Measurements from ENCODE around the gene CDK6. TPM values are rescaled to one million over a fixed set of nuclear protein-coding genes. Genes with fewer than 3 reads are reported as not detected.

CDK6 gene
- total RNA-seq, 1 donor, result 45.6 TPM

DNA sequence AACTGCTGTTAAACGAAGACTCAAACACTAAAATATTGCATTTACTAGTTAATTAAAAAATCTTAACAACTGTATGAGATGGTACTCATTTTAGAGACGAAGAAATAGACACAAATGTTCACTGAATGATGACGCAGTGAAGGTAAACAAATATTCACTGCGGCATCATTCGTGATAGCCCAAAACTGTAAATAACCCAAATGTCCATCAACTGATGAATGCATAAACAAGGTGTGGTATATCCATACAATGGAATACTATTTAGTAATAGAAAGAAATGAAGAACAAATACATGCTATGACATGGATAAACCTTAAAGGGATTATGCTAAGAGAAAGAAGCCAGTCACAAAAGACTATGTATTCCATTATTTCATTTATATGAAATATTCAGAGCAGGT, 51.4 kb downstream of the CDK6 start:
- no peak overlapping the region for H3K27ac ChIP-seq (ENCODE audit: low read depth, low read length)

DNA sequence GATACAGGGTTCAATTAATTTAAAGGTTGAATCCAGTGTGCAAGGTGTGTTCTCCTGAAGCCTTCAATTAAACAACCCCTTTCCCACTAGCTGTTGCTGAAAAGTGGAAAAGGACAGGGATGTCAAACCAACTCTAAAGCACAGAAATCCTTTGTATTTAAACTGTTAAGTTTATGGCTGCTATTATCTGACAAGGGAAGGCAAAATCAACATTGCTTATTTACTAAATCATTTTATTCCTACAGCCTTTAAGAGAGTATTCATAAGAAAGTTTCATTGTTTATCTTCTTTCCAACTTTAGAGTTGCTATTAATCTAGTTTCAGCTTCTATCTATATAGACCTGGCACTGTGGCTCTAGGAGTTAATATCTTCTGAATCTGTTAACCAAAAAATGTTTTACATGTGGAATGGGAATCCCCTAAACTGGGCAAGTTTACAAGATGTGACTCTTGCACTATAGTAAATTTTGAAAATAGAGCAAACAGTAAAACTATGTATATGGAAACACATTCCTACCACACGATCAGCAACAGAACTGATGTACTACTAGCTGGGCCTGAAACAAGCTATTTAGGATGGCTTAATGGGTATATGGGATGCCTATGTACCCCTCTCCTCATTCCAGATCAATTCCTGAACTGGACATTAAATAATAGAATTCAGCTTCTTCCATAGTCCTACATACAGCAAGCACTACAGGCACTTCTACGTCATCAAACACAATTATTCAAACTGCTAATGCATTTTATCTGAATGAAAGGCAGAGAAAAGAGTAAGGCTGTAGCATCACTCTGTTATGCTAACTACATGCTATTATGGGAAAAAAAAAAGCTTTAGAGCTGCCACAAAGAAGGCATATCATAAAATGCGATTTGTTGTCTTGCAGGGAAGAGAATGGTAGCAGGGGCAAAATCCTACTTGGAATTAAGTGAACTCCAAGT, 52.8 kb downstream of the CDK6 start:
- H4K20me1 ChIP-seq (ENCODE audit: insufficient read depth, low read length), result peaks cover 16% of the 10 kb centered on the region

More for the DNA sequence above, 51.4 kb downstream of the CDK6 start:
- H3K4me2 ChIP-seq (ENCODE audit: insufficient read depth, low read length), result no peak overlapping the region
- no peak for DNase-seq (ENCODE audit: insufficient read length, low spot score, missing footprints)
- no peak overlapping the region for H2AFZ ChIP-seq (ENCODE audit: low read length)
- no peak for TF ChIP-seq CTCF (IDR thresholded peaks at IDR 0.05; ENCODE audit: extremely low read depth, low read depth, low read length)
- no peak overlapping the region for H3K4me3 ChIP-seq (ENCODE audit: insufficient read depth, low read length)
- no peaks in the 10 kb centered on the region for H3K9me3 ChIP-seq (ENCODE audit: low read depth, low read length)
- H3K36me3 ChIP-seq (ENCODE audit: insufficient read depth, low read length), result no peaks in the 10 kb centered on the region
- H3K27me3 ChIP-seq (ENCODE audit: insufficient read depth, low read length), result no peaks in the 10 kb centered on the region
- peaks cover 16% of the 10 kb centered on the region for H4K20me1 ChIP-seq (ENCODE audit: insufficient read depth, low read length)
- peaks cover 27% of the 10 kb centered on the region for H3K4me1 ChIP-seq (ENCODE audit: insufficient read depth, low read length)
- H3K79me2 ChIP-seq (ENCODE audit: insufficient read depth, low read length), result peaks cover 92% of the 10 kb centered on the region

GRCh38 chr7:92782855-92783254, 53.5 kb downstream of the CDK6 start:
- DNase-seq (ENCODE audit: insufficient read length, low spot score, missing footprints), result no peak
- TF ChIP-seq CTCF (IDR thresholded peaks at IDR 0.05; ENCODE audit: extremely low read depth, low read depth, low read length), result no peak
- Histone ChIP-seq H3K27me3 (ENCODE audit: insufficient read depth, low read length) (no peaks in the 10 kb centered on the region), H3K4me3 (ENCODE audit: insufficient read depth, low read length) (no peak overlapping the region), H4K20me1 (ENCODE audit: insufficient read depth, low read length) (peaks cover 16% of the 10 kb centered on the region), H3K4me1 (ENCODE audit: insufficient read depth, low read length) (peaks cover 34% of the 10 kb centered on the region), H3K4me2 (ENCODE audit: insufficient read depth, low read length) (no peak overlapping the region), H3K27ac (ENCODE audit: low read depth, low read length) (no peak overlapping the region), H3K79me2 (ENCODE audit: insufficient read depth, low read length) (peaks cover 89% of the 10 kb centered on the region), H3K36me3 (ENCODE audit: insufficient read depth, low read length) (no peaks in the 10 kb centered on the region), H2AFZ (ENCODE audit: low read length) (no peak overlapping the region), H3K9me3 (ENCODE audit: low read depth, low read length) (no peaks in the 10 kb centered on the region)

More for the DNA sequence above, 52.8 kb downstream of the CDK6 start:
- peaks cover 89% of the 10 kb centered on the region for H3K79me2 ChIP-seq (ENCODE audit: insufficient read depth, low read length)
- no peak overlapping the region for H3K4me3 ChIP-seq (ENCODE audit: insufficient read depth, low read length)
- H3K9me3 ChIP-seq (ENCODE audit: low read depth, low read length), result no peaks in the 10 kb centered on the region
- peak; percentile 35 for DNase-seq (ENCODE audit: insufficient read length, low spot score, missing footprints)
- H3K27ac ChIP-seq (ENCODE audit: low read depth, low read length), result peak overlapping the region; percentile 10
- no peak overlapping the region for H2AFZ ChIP-seq (ENCODE audit: low read length)
- no peaks in the 10 kb centered on the region for H3K27me3 ChIP-seq (ENCODE audit: insufficient read depth, low read length)
- TF ChIP-seq CTCF (IDR thresholded peaks at IDR 0.05; ENCODE audit: extremely low read depth, low read depth, low read length), result no peak
- H3K36me3 ChIP-seq (ENCODE audit: insufficient read depth, low read length), result no peaks in the 10 kb centered on the region
- peaks cover 34% of the 10 kb centered on the region for H3K4me1 ChIP-seq (ENCODE audit: insufficient read depth, low read length)
- no peak overlapping the region for H3K4me2 ChIP-seq (ENCODE audit: insufficient read depth, low read length)

DNA sequence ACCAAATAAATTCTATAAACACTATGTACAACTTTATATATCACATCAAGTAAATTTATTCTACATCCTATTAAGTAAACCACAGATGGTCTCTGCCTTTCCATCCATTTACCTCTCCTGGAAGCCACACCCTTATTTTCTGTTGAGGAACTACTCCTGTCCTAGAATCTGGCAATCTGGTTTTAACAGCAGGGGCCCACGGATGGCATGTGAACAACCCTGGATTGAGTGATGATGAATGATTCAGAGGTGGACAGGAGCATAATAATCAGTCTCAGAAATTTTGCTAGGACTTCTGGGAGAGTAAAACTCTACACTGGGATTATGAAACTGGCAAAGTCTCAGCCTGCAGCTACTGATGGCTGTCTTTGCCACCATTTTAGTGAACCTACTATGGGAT, 54.1 kb downstream of the CDK6 start:
- no peak overlapping the region for H3K4me3 ChIP-seq (ENCODE audit: insufficient read depth, low read length)
- H3K79me2 ChIP-seq (ENCODE audit: insufficient read depth, low read length), result peaks cover 88% of the 10 kb centered on the region

More for the DNA sequence above, 54.1 kb downstream of the CDK6 start:
- H3K9me3 ChIP-seq (ENCODE audit: low read depth, low read length), result no peaks in the 10 kb centered on the region
- H2AFZ ChIP-seq (ENCODE audit: low read length), result no peak overlapping the region
- H4K20me1 ChIP-seq (ENCODE audit: insufficient read depth, low read length), result peaks cover 16% of the 10 kb centered on the region
- H3K4me2 ChIP-seq (ENCODE audit: insufficient read depth, low read length), result no peak overlapping the region
- H3K27ac ChIP-seq (ENCODE audit: low read depth, low read length), result no peak overlapping the region
- H3K4me1 ChIP-seq (ENCODE audit: insufficient read depth, low read length), result peaks cover 34% of the 10 kb centered on the region
- no peak for TF ChIP-seq CTCF (IDR thresholded peaks at IDR 0.05; ENCODE audit: extremely low read depth, low read depth, low read length)
- H3K36me3 ChIP-seq (ENCODE audit: insufficient read depth, low read length), result no peaks in the 10 kb centered on the region
- no peaks in the 10 kb centered on the region for H3K27me3 ChIP-seq (ENCODE audit: insufficient read depth, low read length)
- no peak for DNase-seq (ENCODE audit: insufficient read length, low spot score, missing footprints)
